ENCODE results near the gene ICE1. TPM values are rescaled to one million over a fixed set of nuclear protein-coding genes. Genes with fewer than 3 reads are reported as not detected.
"Not testable (repeated sequence)": the region's sequence is repeated elsewhere in the genome, so short reads cannot be mapped to it uniquely, and the experiment has no call there.

The ICE1 gene
- total and polyA plus RNA-seq, 2 donors = 12.6 to 50.2 TPM

DNA sequence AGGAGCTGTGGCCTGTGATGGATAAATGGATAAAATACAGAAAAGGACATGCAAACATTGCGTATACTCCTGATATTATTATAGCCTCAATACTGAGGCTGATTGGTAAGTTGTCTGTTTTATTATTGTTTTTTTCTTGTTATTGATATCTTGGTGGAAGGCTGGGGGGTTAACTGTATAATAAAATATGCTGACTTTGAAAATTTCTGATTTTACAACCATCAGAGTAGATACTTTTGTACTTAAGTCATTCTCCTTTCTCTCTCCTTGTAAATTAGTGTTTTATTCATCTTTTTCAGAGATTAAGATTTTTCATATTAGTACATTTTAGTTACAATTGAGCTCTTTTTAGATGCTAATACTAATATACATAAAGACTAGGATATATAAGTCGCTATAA, 53.5 kb downstream of the ICE1 start:
- WGBS = 97% methylated on average over 2 of the region's 2 CpGs
- H3K27ac ChIP-seq (ENCODE audit: low read depth) = no peak overlapping the region
- H3K4me3 ChIP-seq (ENCODE audit: low read depth, low read length) = no peak overlapping the region
- no peaks in the 10 kb centered on the region for H3K36me3 ChIP-seq (ENCODE audit: insufficient read depth)
- no peaks in the 10 kb centered on the region for H3K4me1 ChIP-seq (ENCODE audit: insufficient read depth)
- DNase-seq (ENCODE audit: extremely low spot score) = no peak

DNA sequence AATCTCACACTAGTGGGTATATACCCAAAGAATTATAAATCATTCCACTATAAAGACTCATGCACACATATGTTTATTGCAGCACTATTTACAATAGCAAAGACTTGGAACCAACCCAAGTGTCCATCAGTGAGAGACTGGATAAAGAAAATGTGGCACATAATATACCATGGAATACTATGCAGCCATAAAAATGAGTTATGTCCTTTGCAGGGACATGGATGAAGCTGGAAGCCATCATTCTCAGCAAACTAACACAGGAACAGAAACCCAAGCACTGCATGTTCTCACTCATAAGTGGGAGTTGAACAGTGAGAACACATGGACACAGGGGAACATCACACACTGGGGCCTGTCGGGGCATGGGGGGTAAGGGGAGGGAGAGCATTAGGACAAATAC, 57.1 kb downstream of the ICE1 start:
- H3K36me3 ChIP-seq (ENCODE audit: insufficient read depth); H3K4me3 ChIP-seq (ENCODE audit: low read depth, low read length); DNase-seq (ENCODE audit: extremely low spot score); H3K27ac ChIP-seq (ENCODE audit: low read depth); H3K4me1 ChIP-seq (ENCODE audit: insufficient read depth): not testable (repeated sequence)
- 97% methylated on average over 1 of the region's 1 CpG for WGBS

DNA sequence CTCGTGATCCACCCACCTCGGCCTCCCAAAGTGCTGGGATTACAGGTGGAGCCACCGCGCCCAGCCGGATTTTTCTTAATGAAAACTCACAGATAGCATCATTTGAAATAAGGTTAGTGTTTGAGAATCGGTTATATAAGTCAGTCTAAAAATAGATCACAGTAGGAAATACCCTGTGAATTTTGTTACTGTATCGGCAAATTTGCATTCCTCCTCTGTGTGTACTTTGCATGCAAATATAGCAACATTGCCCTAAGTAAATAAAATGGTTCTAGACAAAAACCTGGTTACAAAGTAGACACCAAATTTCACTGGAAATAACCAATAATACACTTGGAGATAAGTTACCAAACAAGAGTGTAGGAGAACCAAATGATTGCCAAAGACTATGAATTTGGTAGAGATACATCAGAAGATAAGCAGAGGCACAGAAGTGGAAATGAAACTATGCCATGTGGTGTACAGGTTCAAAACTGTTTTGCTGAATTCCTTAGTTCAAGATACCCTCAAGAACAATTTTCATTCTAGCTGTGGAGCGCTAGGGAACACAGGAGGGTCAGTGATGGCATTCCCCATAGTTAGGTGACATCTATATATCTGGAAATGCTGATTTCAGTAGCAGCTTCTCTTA, 58.1 kb downstream of the ICE1 start:
- Histone ChIP-seq H3K36me3 (ENCODE audit: insufficient read depth) (no peaks in the 10 kb centered on the region), H3K4me1 (ENCODE audit: insufficient read depth) (no peaks in the 10 kb centered on the region), H3K4me3 (ENCODE audit: low read depth, low read length) (no peak overlapping the region), H3K27ac (ENCODE audit: low read depth) (no peak overlapping the region)
- 95% methylated on average over 8 of the region's 8 CpGs for WGBS
- DNase-seq (ENCODE audit: extremely low spot score) = no peak

DNA sequence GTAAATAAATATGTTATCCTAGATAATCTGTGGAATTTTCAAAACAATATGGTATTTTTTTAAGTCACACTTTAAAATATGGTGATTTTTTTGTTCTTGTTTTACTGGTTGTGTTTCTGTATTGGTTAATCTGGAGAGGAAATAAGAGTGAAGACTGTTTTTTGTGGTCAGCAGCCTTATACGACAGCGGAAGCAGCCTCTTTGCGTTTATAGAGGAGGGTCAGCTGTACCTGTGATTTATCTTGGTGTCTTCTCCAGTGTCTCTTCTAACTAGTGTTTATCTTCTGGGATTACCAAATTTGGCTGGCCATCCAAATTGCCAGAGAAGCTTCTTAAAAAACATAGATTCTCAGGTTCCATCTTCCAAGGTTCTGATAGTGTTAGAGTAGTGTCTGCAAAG, 58.7 kb downstream of the ICE1 start:
- H3K4me1 ChIP-seq (ENCODE audit: insufficient read depth) = no peaks in the 10 kb centered on the region
- H3K27ac ChIP-seq (ENCODE audit: low read depth) = no peak overlapping the region
- no peak overlapping the region for H3K4me3 ChIP-seq (ENCODE audit: low read depth, low read length)
- WGBS = 68% methylated on average over 3 of the region's 3 CpGs
- no peak for DNase-seq (ENCODE audit: extremely low spot score)
- H3K36me3 ChIP-seq (ENCODE audit: insufficient read depth) = no peaks in the 10 kb centered on the region

DNA sequence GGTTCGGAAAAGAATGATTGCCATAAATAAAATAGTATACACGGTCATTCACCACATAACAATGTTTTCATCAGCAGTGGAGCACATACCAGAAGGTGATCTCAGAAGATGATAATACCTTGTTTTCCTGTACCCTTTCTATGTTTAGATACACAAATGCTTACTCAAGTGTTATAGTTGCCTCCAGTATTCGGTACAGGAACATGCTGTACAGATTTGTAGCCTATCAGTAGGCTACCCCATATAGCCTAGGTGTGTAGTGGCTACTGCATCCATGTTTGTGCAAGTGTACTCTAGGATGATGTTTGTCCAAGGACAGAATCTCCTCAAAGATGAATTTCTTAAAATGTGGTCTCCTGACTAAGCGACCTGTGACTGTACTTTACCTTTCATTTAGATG, 59.2 kb downstream of the ICE1 start:
- H3K36me3 ChIP-seq (ENCODE audit: insufficient read depth) = no peaks in the 10 kb centered on the region
- DNase-seq (ENCODE audit: extremely low spot score) = no peak
- no peaks in the 10 kb centered on the region for H3K4me1 ChIP-seq (ENCODE audit: insufficient read depth)
- H3K4me3 ChIP-seq (ENCODE audit: low read depth, low read length) = no peak overlapping the region
- WGBS = 92% methylated on average over 4 of the region's 4 CpGs
- no peak overlapping the region for H3K27ac ChIP-seq (ENCODE audit: low read depth)

DNA sequence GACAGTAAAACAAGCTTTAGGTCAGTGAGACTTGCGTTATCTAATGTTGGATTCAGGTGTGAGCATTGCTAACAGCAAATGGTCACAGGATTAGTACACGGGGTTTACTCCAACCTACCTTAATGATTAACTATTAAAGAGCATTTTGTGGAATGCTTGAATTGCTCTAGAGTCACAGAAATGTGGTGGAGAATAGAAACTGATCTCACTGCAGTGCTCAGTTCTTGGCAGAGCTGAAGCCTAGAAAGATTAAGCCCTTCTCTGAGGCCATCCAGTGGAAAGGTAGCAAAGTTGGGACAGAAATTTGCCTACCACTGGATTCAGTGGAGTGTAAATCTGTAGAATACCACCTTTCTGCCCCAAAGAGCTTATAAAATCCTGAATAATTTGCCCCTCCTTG, 60.9 kb downstream of the ICE1 start:
- 93% methylated on average over 2 of the region's 2 CpGs for WGBS
- Histone ChIP-seq H3K27ac (ENCODE audit: low read depth) (no peak overlapping the region), H3K4me3 (ENCODE audit: low read depth, low read length) (no peak overlapping the region), H3K4me1 (ENCODE audit: insufficient read depth) (no peaks in the 10 kb centered on the region), H3K36me3 (ENCODE audit: insufficient read depth) (peaks cover 2% of the 10 kb centered on the region)
- DNase-seq (ENCODE audit: extremely low spot score) = no peak

DNA sequence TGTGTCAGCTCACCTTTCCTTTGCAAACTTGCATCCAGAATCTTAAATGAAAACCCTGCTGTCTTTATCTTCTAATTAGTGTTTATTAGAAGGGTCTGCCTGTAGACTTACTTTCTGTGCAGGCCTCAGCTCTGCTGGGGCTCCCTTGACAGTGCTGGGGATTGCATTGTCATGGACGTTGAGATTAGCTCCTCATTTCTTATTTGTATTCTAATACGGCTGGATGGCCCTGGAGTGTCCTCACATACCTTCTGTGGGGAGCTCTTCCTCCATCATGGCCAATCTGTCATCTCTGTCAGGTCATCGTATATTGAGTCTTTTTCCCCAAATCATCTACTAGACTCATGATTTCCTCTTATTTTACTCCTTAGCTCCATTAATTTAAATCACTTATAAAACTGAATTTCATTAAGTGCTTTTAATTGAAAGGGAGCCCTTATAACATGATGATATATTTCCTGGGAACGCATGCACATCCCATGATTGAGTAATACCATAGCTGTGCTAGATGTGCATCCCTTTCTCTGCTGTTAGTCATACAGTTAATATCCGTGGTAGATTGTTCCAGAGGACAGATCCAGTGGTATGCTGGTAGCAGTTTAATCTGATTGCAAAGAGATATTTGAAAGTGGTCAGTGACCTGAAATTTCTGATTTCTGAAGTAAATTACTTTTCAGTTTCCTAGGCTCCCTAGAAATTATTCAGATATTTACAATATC, 61.6 kb downstream of the ICE1 start:
- WGBS = 71% methylated on average over 5 of the region's 5 CpGs
- DNase-seq (ENCODE audit: extremely low spot score) = no peak
- H3K36me3 ChIP-seq (ENCODE audit: insufficient read depth) = peaks cover 2% of the 10 kb centered on the region

DNA sequence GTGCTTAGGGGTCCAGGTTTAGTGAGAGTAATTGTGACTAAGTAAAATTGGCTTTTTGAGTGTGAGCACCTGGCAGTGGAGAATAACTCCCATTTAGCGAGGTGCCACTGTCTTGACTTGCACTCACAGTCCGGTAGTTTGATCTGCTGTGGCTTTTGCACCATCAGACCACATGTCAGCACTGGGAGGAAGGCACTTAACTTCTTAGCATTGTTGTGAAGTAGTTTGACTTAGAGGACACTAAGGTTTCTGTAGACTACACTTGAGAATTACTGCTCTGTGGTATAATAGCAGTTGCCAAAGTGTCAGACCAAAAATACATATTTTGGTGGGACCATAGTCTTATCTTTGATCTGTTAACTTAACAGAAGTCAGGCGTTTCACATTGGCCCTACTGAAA, 63.6 kb downstream of the ICE1 start:
- Histone ChIP-seq H3K4me1 (ENCODE audit: insufficient read depth) (no peaks in the 10 kb centered on the region), H3K27ac (ENCODE audit: low read depth) (no peak overlapping the region), H3K4me3 (ENCODE audit: low read depth, low read length) (no peak overlapping the region), H3K36me3 (ENCODE audit: insufficient read depth) (peaks cover 2% of the 10 kb centered on the region)
- DNase-seq (ENCODE audit: extremely low spot score) = no peak
- 81% methylated on average over 3 of the region's 3 CpGs for WGBS

More for the DNA sequence above, 61.6 kb downstream of the ICE1 start:
- Histone ChIP-seq H3K27ac (ENCODE audit: low read depth) (no peak overlapping the region), H3K4me3 (ENCODE audit: low read depth, low read length) (no peak overlapping the region), H3K4me1 (ENCODE audit: insufficient read depth) (no peaks in the 10 kb centered on the region)

DNA sequence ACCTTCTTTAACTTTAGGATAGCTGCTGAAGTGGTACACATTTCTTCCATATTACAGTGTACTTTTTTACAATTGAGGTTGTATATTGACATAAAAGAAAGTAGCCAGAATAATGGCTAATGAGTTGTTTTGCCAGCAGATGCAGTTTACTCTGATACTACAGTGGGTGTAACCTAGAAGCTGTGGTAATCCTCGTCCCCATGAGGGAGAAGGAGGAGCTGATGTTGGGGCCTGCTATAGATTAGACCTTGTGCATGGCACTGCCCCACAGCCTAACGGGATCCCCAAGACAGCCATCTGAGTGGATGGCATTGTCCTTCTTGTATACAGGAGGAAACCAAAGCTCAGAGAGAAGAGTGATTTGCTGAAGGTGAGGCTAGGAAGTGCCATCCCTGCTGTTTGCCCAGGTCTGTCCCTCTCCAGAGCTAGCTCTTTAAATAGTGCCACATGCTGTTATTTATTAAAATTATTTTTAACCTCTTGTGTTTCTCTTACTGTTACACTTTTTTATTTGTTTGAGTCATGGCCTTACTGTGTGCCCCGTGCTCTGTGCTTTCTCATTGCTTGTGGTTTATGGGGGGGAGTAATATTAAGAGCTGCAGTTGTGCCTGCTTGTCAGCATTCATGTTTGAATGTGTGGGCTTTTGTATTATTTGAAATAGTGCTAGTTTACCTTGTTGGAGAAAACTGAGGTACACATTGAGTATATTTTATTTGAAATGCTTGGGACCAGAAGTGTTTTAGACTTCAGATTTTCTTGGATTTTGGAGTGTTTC, 65.3 kb downstream of the ICE1 start:
- Histone ChIP-seq H3K27ac (ENCODE audit: low read depth) (no peak overlapping the region), H3K4me3 (ENCODE audit: low read depth, low read length) (no peak overlapping the region), H3K36me3 (ENCODE audit: insufficient read depth) (peaks cover 2% of the 10 kb centered on the region), H3K4me1 (ENCODE audit: insufficient read depth) (no peaks in the 10 kb centered on the region)
- no peak for DNase-seq (ENCODE audit: extremely low spot score)
- 81% methylated on average over 3 of the region's 3 CpGs for WGBS

DNA sequence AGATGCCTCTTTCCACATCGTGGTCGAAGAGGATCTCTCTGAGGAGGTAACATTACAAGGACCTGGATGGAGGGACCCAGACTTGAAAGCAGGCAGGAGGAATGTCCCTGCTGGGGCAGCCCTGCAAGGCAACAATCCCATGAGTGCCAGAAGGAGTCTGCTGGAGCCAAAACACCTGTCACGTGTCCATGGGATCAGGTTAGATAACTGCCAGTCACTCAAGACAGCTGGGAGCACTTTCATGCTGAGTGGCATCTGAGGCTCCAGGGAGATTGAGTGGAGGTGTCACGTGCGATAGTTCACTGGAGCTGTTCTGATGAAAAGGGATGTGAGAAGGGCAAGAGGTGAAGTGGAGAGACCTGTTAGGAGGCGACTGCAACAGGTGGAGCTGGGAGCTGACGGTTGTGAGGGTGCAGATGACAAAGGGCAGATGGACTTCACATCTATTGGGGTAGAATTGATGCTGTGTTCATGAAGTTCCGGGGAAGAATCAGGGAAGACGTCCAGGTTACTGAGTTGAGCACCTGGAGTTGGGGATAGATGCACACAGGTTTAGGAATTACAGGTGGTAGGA, 68.4 kb downstream of the ICE1 start:
- H3K36me3 ChIP-seq (ENCODE audit: insufficient read depth) = peaks cover 2% of the 10 kb centered on the region
- H3K4me3 ChIP-seq (ENCODE audit: low read depth, low read length) = no peak overlapping the region
- H3K27ac ChIP-seq (ENCODE audit: low read depth) = no peak overlapping the region
- DNase-seq (ENCODE audit: extremely low spot score) = no peak
- H3K4me1 ChIP-seq (ENCODE audit: insufficient read depth) = no peaks in the 10 kb centered on the region
- 77% methylated on average over 9 of the region's 9 CpGs for WGBS

DNA sequence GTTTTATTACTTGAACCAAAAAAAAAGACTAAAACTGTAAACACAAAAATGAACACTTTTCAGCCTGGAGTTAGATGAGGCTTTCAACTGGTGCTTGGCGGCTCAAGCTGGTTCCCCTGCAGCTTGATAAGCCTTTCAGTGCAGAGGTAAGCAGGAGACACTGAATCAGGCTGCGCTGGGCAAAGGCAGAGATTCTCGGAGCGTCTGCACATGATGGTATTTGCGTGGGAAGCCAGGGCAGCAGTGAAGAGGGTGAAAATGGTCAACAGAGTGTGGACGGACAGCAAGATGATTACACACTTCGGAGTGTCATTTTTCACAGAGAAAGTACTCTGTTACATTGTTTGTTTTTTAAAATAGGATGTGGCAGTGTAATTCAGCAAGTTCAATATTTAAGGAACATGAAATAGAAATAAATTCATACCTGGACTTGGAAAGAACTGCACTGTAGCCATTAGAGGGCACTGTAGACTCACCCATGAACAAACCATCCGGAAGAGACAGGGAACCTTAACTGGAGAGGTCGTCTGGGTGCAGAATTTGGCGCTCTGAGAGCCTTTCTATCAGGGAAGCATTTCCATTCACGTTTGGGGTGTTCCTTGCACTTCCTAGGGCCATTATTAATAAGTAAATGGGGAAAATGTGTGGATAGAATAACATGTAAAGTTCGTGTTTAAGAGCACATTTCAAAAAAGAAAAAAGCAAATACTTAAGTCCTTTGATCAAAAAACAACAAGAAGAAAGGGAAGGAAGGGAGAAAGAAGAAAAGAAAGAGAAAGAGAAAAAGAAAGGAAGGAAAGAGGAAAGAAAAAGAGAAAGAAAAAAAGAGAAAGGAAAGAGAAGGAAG, 69.8 kb downstream of the ICE1 start:
- 30% methylated on average over 12 of the region's 12 CpGs for WGBS
- H3K27ac ChIP-seq (ENCODE audit: low read depth) = no peak overlapping the region
- no peaks in the 10 kb centered on the region for H3K4me1 ChIP-seq (ENCODE audit: insufficient read depth)
- DNase-seq (ENCODE audit: extremely low spot score) = peak; percentile 25
- no peaks in the 10 kb centered on the region for H3K36me3 ChIP-seq (ENCODE audit: insufficient read depth)
- no peak overlapping the region for H3K4me3 ChIP-seq (ENCODE audit: low read depth, low read length)

DNA sequence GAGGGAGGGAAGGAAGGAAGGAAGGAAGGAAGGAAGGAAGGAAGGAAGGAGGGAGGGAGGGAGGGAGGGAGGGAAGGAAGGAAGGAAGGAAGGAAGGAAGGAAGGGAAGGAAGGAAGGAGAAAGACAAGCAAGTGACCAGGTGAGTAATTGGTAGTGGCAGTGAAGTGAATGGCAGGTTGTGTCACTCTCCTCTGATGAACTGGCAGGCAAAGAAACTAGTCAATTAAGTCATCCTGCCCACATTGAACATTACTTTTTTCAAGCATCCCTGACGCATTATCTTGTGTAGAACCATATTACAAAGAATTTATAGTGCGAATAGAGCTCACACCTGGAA, 70.4 kb downstream of the ICE1 start:
- DNase-seq (ENCODE audit: extremely low spot score); H3K36me3 ChIP-seq (ENCODE audit: insufficient read depth); H3K4me1 ChIP-seq (ENCODE audit: insufficient read depth); H3K27ac ChIP-seq (ENCODE audit: low read depth); H3K4me3 ChIP-seq (ENCODE audit: low read depth, low read length): not testable (repeated sequence)
- 91% methylated on average over 2 of the region's 2 CpGs for WGBS
